Endometrium (tissue), 2 donors: ENCODE measurements around the gene POLR3E.
"Not testable (repeated sequence)": the region's sequence is repeated elsewhere in the genome, so short reads cannot be mapped to it uniquely, and the experiment has no call there.

Experiments
- FAIRE-seq: peaks from 2 replicates; lab custom pipeline; 2012; peaks lifted over from hg19 to GRCh38; lab: Jason Lieb, UNC
- donor health status: control.
- donor health status: control.

Gene POLR3E

DNA sequence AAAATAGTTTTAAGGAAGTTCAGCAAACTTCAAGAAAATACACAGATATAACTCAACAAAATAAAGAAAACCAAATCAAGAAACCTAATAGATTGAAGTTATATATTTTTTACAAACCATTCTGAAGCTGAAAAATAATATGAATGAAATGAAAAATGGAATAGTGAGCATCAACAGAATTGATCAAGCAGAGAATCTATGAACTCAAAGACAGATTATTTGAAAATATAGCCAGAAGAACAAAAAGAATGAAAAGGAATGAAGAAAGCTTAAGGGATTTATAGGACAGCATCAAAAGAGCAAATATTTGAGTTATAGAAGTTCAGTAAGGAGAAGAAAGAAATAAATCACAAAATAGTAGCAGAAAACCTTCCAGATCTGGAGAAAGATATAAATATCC lies 39.4 kb downstream of the POLR3E start:
- no peak for FAIRE-seq

DNA sequence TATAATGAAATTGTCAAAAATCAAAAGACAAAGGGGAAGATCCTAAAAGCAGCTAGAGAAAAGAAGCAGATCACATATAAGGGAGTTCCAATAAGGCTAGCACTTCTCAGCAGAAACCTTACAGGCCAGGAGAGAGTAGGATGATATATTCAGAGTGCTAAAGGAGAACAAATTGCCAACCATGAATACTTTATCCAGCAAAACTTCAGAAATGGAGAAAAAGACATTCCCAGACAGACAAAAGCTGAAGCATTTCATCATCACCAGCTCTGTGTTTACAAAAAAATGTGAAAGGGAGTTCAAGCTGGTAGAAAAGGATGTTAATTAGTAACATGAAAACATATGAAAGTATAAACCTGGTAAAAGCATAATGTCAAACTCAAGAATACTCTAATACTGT lies 39.8 kb downstream of the POLR3E start:
- FAIRE-seq, result no peak

DNA sequence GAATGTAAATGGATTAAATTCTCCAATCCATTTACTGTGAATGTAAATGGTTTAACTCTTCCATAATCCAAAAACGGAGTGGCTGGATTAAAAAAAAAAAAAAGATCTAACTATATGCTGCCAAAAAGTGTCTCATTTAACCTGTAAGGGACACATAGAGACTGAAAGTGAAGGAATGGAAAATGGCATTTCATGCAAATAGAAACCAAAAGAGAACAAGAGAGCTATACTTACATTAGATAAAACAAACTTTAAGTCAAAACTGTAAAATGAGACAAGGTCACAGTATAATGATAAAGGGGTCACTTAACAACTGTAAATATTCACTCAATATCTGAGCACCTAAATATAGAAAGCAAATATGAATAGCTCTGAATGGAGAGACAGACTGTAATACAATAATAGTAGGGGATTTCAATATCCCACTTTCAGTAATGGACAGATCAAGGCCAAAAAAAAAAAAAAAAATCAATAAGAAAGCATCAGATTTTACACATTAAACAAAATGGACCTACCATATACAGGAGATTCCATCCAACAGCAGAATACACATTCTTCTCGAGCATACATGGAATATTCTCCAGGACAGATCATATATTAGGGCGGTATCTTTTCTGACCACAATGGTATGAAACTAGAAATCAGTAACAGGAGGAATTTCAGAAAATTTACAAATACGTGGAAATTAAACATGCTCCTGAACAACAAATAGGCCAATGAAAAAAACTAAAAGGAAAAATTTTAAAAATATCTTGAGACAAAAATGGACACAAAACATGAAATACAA lies 40.8 kb downstream of the POLR3E start:
- FAIRE-seq, result no peak

DNA sequence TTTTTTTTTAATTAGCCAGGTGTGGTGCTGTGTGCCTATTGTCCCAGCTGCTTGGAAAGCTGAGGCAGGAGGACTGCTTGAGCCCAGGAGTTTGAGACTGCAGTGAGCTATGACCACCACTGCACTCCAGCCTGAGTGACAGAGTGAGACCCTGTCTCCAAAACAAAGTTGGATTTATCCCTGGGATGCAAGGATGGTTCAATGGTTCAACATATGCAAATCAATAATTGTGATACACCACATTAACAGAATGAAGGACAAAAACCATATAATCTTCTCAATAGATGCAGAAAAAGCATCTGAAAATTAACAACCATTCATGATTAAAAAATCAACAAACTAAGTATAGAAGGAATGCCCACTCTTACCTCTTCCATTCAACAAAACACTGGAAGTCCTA lies 43.7 kb downstream of the POLR3E start:
- FAIRE-seq, result no peak

DNA sequence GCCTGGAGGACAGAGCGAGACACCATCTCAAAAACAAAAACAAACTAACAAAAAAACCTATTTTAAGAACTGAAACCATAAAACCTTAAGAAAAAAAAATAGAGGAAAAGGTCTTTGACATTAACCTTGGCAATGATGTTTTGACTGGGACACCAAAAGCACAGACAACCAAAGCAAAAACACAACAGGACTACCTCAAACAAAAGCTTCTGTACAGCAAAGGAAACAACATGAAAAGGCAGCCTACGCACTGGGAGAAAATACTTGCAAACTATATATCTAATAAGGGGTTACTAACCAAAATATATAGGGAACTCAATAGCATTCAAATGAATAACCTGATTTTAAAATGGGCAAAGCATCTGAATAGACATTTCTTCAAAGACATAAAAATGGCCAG lies 44.9 kb downstream of the POLR3E start:
- FAIRE-seq, result no peak

DNA sequence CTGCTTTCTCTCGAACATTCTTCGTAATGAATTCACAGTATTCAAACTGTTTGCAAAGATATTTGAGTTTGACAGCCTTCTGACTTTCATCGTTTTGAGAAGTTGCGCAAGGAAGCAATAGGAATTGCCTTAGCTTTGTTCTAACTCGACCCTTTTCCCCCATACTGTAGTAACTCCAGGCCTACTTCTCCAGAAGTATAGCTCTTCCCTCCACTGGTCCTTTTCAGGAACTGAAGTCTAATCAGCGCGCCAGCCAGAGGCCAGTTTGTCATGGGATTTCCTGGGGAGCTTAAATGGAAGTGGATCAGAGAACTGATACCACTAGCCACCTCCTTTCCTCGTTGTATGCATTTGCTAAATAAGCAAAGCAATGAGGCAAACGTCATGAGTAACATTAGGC lies 49.3 kb downstream of the POLR3E start:
- FAIRE-seq, result no peak

DNA sequence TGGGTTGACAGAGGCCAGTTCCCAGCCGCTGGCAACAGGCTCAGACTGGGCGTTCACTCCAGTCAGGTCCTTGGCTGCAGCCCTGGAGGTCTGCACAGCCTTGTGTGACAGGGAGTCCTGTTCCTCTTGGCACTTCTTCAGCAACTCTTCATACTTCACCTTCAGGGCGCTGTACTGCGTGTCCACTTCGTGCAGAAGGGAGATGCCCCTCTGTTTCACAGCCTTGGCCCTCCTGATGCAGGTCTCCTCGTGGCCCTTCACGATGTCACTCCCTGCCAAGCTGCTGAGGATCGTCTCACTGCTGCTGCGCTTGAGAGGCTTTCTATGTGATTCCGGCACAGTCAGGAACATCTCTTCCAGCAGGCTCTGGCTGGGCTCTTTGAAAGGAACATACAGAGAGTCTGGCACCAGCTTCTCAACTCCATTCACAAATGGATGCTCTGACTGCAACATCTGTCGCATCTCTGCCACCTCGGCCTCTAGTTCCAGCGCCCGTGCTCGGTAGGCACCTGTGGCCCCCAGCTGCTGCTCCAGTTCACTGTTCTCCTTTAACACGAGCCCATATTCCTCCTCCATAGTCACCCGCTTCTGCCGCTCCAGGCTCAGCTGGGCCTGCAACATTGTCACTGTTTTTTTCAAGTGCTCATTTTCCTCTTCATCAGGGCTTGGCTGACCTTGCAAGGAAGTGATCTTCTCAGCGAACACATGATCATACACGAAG lies 50.1 kb downstream of the POLR3E start:
- FAIRE-seq, result no peak

DNA sequence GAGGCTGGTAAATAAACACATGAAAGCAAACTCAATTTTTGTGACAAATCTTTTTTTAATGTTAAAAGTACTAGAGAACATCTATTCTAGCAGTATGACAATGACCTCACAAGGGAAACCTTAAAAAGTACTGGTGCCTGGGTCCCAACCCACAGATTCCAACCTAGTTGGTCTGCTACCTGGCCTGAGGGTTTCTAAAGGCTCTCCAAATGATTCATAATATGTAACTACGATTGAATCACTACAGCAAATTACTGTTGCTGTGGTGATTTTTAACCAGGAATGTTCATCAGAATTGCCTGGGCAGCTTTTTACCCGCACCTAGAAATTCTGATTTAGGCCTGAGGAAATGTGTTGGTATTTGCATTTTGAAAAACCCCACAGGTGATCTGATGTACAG lies 51.1 kb downstream of the POLR3E start:
- FAIRE-seq, result no peak

DNA sequence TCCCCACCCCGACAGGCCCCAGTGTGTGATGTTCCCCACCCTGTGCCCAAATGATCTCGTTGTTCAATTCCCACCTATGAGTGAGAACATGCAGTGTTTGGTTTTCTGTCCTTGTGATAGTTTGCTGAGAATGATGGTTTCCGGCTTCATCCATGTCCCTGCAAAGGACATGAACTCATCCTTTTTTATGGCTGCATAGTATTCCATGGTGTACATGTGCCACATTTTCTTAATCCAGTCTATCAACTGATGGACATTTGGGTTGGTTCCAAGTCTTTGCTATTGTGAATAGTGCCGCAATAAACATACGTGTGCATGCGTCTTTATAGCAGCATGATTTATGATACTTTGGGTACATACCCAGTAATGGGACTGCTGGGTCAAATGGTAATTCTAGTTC lies 53.8 kb downstream of the POLR3E start:
- not testable (repeated sequence) for FAIRE-seq

DNA sequence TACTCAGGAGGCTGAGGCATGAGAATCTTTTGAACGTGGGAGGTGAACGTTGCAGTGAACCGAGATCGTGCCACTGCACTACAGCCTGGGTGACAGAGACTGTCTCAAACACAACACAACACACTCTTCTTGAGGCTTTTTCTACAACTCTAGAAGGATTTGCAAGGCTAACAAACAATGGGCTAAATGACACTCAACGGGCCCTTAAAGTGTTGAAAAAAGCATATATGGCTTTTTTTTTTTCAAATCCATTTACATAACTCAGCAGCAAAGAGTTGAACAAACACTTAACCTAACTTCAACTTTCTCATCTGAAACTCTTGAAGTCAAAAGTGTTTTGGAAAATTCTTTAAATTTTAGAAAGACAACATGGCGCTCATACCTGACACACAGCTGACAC lies 54.9 kb downstream of the POLR3E start:
- no peak for FAIRE-seq

DNA sequence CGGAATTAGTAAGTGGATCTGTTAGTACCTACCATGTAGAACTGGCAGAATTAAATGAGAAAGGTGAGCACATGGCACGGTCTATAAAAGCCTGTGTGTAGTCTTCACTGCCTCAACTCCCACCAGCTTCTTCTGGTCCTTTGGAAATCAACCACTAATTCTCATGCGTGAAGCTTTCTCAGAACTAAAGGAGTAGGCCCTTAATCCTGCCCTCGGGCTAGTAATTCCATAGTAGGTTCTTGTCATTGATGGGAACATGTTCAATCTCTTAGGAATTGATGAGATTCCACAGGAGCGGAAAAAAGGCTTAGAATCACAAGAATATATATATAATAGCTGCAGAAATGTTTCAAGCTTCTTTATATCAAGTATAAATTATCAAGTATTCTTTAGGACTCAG lies 55.5 kb downstream of the POLR3E start:
- FAIRE-seq, result no peak

DNA sequence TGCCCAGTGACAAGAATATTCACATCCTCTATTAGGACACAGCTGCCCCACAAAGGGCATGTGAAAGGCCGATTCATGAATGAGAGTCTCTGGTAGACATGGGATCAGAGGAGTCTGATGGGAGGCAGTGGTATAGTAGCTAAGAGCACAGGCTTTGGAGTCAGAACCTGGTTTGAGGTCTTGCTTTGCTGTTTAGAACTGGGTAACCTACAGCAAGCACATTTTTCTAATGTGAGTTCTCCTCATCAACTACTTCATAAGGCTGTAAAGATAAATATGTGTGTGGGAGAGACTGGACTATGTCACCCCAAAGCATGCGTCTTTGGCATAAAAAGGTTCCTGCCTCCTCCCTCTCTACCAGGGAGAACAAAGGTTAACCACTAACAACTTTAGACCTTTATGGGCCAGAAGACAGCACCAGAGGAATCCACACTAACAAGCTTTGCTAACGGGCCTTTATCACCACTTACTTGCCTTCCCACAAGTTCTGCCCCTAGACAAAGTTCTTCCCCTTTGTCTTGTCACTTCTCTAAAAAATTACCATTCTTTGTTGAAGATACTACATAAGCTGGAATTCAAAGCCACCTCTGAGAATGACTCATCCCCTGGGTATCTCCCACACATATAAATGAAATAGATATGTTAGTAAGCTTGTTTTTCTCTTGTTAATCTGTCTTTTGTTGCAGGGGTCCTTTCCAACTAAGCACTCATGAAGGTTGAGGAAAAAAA lies 56.1 kb downstream of the POLR3E start:
- FAIRE-seq, result no peak

DNA sequence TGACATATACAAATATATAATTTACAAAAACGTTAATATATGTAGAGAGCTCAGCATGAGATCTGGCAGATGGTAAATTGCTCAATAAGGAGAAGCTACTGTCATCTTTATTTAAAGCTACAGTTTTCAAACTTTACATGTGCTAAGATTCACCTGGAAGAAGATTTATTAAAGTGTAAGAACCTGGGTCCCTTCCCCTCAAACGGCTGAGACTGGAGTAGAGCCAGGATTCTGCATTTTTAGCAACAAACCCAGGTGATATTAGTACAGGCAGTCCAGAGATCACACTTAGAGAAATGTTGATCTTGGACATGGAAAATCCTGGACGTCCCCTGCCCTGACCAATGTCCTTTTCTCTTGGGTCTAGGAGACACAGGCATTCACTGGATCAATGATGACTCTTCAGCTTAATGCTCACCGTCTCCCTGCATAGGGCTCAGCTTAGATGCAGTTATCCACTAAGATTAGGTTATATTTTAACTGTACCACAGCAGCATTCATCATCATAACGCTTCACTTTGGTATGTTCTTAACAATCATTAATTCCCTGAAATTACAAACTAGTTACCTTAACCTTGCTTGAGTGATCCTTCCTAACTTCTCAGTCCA lies 56.8 kb downstream of the POLR3E start:
- FAIRE-seq, result no peak

DNA sequence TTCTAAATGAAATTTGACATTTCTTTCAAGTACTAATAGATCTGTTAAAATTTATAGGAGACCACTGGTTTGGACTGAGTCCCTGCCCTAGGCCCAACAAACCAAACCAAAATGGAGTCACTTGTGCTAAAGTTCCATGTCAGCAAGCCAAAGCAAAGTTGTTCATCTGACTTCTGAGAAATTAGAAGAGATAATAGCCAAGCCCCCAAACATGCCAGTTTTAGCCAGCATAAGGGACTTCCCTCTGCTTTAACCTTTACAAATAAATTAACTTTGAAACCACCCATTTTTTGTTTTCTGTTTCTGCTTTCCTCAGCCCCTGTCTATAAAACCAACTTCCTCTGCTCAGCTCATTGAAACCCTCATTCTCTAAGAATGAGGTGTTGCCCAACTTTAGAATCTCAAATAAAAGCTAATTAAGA lies 58.3 kb downstream of the POLR3E start:
- no peak for FAIRE-seq

DNA sequence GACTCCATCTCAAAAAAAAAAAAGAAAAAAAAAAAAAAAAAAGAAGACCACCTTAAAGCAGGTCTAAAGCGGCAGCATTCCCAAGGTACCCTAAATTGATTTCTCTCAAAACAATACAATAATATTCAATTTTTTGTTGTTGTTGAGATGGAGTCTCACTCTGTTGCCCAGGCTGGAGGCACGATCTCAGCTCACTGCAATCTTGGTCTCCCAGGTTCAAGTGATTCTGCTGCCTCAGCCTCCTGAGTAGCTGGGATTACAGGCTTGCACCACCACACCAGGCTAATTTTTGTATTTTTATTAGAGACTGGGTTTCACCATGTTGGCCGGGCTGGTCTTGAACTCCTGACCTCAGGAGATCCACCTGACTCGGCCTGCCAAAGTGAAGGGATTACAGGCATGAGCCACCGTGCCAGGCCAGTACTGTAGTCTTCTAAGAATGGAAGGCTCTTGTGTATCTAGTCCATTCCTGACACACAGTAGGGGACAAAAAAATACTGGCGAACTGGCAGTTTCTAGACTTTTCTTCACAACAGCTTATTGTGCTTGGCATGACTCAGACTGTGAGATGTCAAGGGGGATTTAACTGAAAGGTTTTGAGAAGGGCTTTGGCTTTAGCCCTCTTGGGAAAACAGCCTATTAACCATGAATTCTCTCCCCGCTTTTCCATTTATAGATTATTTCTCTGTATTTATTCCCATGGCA lies 59.9 kb downstream of the POLR3E start:
- no peak for FAIRE-seq

DNA sequence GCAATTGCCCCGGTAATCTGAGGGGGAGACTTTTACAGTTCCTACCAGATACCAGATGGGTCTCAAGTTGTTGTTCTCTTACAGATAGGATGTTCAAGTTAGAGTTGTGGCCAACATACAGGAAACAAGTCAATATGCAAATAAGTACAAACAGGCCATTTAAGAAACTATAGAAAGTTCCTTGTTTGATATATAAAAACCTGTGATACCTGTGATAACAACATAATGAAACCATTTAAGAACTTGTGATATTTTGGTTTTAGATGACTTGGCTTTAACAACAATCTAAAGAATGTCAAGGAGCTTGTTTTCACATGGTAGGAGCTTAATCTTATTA lies 60.4 kb downstream of the POLR3E start:
- no peak for FAIRE-seq

DNA sequence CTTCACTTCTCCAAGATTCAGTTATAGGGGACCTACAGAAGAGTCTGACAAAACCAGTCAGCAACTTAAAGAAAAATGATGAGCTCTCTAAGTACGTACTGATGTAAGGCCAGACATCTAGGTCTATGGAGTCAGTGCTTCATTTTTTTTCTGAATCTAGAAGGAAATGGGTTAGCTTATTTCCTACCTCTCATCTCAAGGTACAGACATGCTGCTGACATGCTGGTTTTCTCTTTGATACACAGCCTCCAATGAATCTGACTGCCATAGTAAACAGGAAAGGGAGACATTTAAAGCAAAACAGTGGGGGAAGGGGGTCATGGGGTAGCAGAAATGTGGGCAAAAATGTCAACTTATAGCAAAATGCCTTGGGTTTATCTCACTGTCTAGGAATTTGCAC lies 60.8 kb downstream of the POLR3E start:
- no peak for FAIRE-seq

DNA sequence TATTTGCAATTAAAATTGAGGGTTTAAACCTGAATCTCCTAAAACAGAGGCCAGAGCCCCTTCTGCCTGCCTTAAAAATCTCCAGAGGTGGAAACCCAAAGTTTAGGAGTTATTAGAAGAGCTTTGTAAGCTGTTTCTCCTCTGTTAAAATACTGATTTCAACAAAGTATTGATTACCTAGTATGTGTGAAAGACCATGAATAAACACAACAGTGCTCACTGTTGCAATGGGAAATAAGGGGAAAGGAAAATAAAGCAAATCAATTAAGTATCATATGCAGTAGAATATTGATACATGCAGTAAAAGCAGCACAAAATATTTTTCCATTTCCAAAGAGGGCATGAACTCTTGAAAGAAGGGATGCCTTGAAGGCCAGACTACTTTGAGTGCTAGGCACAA lies 62.5 kb downstream of the POLR3E start:
- no peak for FAIRE-seq

DNA sequence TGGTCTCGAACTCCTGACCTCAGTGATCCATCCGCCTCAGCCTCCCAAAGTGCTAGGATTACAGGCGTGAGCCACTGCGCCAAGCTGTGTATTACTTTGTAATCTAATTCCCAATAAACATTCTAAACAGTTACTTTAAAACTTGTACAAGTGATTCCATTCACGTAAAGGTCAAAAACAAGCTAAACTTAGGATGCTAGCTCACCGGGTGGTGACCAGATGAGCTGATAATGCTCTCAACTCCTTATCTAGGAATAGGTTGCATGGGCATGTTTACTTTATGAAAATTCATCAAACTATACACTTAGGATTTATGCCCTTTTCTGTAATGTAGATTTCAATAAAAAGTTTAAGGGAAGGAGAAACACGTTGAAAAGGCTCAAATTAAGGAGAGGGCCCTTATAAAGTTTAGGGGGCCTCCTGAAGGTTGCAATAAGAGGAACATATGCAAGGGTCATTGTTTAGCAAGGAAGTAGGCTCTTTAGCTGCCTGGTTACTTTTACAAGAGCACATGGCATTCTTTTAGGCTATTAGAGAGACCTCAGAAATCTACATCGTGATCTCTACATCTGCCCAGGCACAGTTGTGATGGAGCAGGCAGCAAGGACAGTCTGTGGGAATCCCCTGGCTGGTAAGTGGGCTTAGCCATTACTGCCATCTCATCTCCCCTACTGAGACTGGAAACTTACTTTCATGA lies 63.9 kb downstream of the POLR3E start:
- FAIRE-seq, result no peak

DNA sequence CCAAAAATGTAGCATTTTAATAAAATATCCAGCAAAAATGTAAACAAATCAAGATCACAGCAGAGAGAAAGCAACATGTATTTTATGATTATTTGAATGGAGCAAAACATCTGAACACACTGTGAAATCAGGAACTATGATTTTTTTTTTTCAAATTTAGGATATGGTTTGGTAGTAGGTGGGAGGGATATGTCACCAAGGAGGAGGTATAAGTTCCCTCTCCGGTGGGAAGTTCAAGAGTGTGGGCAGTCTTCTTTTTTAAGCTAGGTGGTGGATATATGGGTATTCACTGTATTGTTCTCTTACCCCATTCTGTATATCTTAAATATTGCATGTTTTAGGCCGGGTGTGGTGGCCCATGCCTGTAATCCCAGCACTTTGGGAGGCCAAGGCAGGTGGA lies 67.0 kb downstream of the POLR3E start:
- FAIRE-seq, result no peak

DNA sequence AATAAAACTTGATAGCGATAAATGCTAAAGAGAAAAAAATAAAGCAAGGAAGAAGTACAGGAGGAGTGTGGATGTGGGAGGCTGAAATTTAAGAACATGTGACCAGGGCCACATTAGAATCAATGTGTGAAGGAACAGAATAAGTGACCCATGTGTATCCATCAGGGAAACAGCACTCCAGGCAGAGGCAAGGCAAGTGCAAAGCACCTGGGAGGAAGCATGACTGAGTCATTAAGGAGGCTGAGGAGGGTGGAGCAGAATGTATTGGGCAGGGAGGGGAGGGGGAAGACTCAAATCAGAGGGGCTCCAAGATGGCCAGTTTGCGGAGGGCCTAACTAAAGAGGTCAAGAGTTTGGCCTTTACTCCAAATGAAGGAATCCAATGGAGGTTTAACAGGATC lies 69.2 kb downstream of the POLR3E start:
- FAIRE-seq, result no peak

DNA sequence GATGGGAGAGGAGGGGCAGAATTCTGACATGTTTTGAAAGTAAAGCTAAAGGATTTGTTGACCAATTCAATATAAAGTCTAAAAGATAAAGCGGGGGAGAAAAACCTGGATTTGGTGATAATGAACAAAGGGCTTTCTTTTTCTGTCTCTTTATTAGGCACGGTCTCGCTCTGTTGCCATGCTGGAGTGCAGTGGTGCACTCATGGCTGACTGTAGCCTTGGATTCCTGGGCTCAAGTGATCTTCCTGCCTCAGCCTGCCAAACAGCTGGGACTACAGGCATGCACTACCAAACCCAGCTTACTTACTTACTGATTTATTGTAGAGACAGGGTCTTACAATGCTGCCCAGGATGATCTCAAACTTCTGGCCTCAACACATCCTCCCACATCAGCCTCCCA lies 69.7 kb downstream of the POLR3E start:
- FAIRE-seq, result no peak
